ENCODE measurements around the gene PEX7. TPM values are rescaled to one million over a fixed set of nuclear protein-coding genes. Genes with fewer than 3 reads are reported as not detected.
"Not testable (repeated sequence)": the region's sequence is repeated elsewhere in the genome, so short reads cannot be mapped to it uniquely, and the experiment has no call there.

PEX7 gene
- total and polyA plus RNA-seq, 2 of the 8 experiments (the other 6 are each of a cell fraction or from before 2014, with no cell fraction given) = 6.4 to 11.0 TPM

DNA sequence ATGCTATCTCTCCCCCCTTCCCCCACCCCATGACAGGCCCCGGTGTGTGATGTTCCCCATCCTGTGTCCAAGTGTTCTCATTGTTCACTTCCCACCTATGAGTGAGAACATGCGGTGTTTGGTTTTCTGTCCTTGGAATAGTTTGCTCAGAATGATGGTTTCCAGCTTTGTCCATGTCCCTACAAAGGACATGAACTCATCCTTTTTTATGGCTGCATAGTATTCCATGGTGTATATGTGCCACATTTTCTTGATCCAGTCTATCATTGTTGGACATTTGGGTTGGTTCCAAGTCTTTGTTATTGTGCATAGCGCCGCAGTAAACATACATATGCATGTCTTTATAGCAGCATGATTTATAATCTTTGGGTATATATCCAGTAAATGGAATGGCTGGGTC, 24.1 kb downstream of the PEX7 start:
- not testable (repeated sequence) for H3K27me3 ChIP-seq (replicated peaks in 1 of 4; ENCODE audit: control insufficient read depth in 3 of 4, extremely low read depth in 1 of 4, insufficient read depth in 3 of 4, low read length in 3 of 4); FAIRE-seq; H2BK5ac ChIP-seq (ENCODE audit: low read depth, low read length)

DNA sequence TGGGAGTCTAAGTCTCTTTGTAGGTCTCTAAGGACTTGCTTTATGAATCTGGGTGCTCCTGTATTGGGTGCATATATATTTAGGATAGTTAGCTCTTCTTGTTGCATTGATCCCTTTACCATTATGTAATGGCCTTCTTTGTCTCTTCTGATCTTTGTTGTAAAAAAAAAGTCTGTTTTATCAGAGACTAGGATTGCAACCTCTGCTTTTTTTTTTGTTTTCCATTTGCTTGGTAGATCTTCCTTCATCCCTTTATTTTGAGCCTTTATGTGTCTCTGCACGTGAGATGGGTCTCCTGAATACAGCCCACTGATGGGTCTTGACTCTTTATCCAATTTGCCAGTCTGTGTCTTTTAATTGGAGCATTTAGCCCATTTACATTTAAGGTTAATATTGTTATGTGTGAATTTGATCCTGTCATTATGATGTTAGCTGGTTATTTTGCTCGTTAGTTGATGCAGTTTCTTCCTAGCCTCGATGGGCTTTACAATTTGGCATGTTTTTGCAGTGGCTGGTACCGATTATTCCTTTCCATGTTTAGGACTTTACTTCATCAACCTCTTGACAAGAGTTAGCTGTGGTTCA, 27.7 kb downstream of the PEX7 start:
- H2AFZ ChIP-seq (ENCODE audit: low read length); H3K18ac ChIP-seq (ENCODE audit: extremely low read depth, low read length); H2BK15ac ChIP-seq (ENCODE audit: low read length); H3K9ac ChIP-seq (replicated peaks in 1 of 4; ENCODE audit: extremely low read depth in 1 of 4, low read depth in 3 of 4, low read length in 3 of 4); DNase-seq (ENCODE audit: low read depth in 1 of 2, low spot score in 2 of 2); H2AK5ac ChIP-seq (ENCODE audit: low read depth, low read length); H3K4me1 ChIP-seq (replicated peaks in 1 of 4; ENCODE audit: control insufficient read depth in 3 of 4, insufficient read depth in 4 of 4, low read length in 3 of 4); H3K4me3 ChIP-seq (ENCODE audit: extremely low read depth in 1 of 4, insufficient read depth in 2 of 4, low read depth in 3 of 4, low read length in 4 of 4); H3K36me3 ChIP-seq (ENCODE audit: control insufficient read depth in 2 of 4, insufficient read depth in 4 of 4, low read length in 3 of 4); H3K4me2 ChIP-seq (ENCODE audit: insufficient read depth in 1 of 2, low read depth in 2 of 2, low read length in 2 of 2); H4K8ac ChIP-seq (ENCODE audit: extremely low read depth, insufficient read depth, low read length); CTCF ChIA-PET (ENCODE audit: partially characterized antibody); H4K5ac ChIP-seq (ENCODE audit: insufficient read length, low read depth, low read length); H3K79me1 ChIP-seq (ENCODE audit: low read depth, low read length); H2BK12ac ChIP-seq (ENCODE audit: low read depth, low read length); H3K27ac ChIP-seq (ENCODE audit: low read depth, low read length); H3K56ac ChIP-seq (replicated peaks; ENCODE audit: insufficient read length, low read depth, low read length); H3K23me2 ChIP-seq (ENCODE audit: low read depth, low read length); H3K79me2 ChIP-seq (ENCODE audit: control insufficient read depth in 1 of 2, insufficient read depth in 2 of 2, low read length in 2 of 2); H2BK5ac ChIP-seq (ENCODE audit: low read depth, low read length); H3K9me3 ChIP-seq (ENCODE audit: insufficient read depth in 2 of 2, low read depth in 1 of 2, low read length in 1 of 2); H2BK20ac ChIP-seq (ENCODE audit: low read length); H4K20me1 ChIP-seq (replicated peaks in 1 of 2; ENCODE audit: control insufficient read depth in 1 of 2, insufficient read depth in 2 of 2, low read length in 2 of 2); H2BK120ac ChIP-seq (replicated peaks; ENCODE audit: low read depth, low read length); H3K23ac ChIP-seq (ENCODE audit: insufficient read length); POLR2A ChIA-PET (ENCODE audit: partially characterized antibody); H3K27me3 ChIP-seq (replicated peaks in 1 of 4; ENCODE audit: control insufficient read depth in 3 of 4, extremely low read depth in 1 of 4, insufficient read depth in 3 of 4, low read length in 3 of 4); H3K4ac ChIP-seq (replicated peaks; ENCODE audit: insufficient read length, low read depth, low read length); FAIRE-seq; H3K14ac ChIP-seq (ENCODE audit: insufficient read length); H4K91ac ChIP-seq (replicated peaks; ENCODE audit: insufficient read length, low read length): not testable (repeated sequence)
- WGBS, 2 experiments (ENCODE audit: extremely low coverage in 1 of 2, insufficient coverage in 1 of 2, insufficient read length in 1 of 2, insufficient replicate concordance in 2 of 2, low coverage in 1 of 2, low lambda C conversion rate in 2 of 2, missing lambda C conversion rate in 1 of 2) = 97% methylated on average over 4 of the region's 4 CpGs; no CpG with 5 or more reads in 1 of the 2 experiments

More for the DNA sequence above, 24.1 kb downstream of the PEX7 start:
- H2BK12ac ChIP-seq (ENCODE audit: low read depth, low read length); POLR2A ChIA-PET (ENCODE audit: partially characterized antibody); H2BK15ac ChIP-seq (ENCODE audit: low read length); H3K36me3 ChIP-seq (ENCODE audit: control insufficient read depth in 2 of 4, insufficient read depth in 4 of 4, low read length in 3 of 4); H3K9ac ChIP-seq (replicated peaks in 1 of 4; ENCODE audit: extremely low read depth in 1 of 4, low read depth in 3 of 4, low read length in 3 of 4); H4K91ac ChIP-seq (replicated peaks; ENCODE audit: insufficient read length, low read length); H3K9me3 ChIP-seq (ENCODE audit: insufficient read depth in 2 of 2, low read depth in 1 of 2, low read length in 1 of 2); H3K27ac ChIP-seq (ENCODE audit: low read depth, low read length); H2BK20ac ChIP-seq (ENCODE audit: low read length); H3K79me2 ChIP-seq (ENCODE audit: control insufficient read depth in 1 of 2, insufficient read depth in 2 of 2, low read length in 2 of 2); H3K4me2 ChIP-seq (ENCODE audit: insufficient read depth in 1 of 2, low read depth in 2 of 2, low read length in 2 of 2); H3K4ac ChIP-seq (replicated peaks; ENCODE audit: insufficient read length, low read depth, low read length); H3K79me1 ChIP-seq (ENCODE audit: low read depth, low read length); H4K8ac ChIP-seq (ENCODE audit: extremely low read depth, insufficient read depth, low read length); H2BK120ac ChIP-seq (replicated peaks; ENCODE audit: low read depth, low read length); H3K4me3 ChIP-seq (ENCODE audit: extremely low read depth in 1 of 4, insufficient read depth in 2 of 4, low read depth in 3 of 4, low read length in 4 of 4); H4K20me1 ChIP-seq (replicated peaks in 1 of 2; ENCODE audit: control insufficient read depth in 1 of 2, insufficient read depth in 2 of 2, low read length in 2 of 2); H3K14ac ChIP-seq (ENCODE audit: insufficient read length); H3K4me1 ChIP-seq (replicated peaks in 1 of 4; ENCODE audit: control insufficient read depth in 3 of 4, insufficient read depth in 4 of 4, low read length in 3 of 4); H3K23me2 ChIP-seq (ENCODE audit: low read depth, low read length); H3K23ac ChIP-seq (ENCODE audit: insufficient read length); DNase-seq (ENCODE audit: low read depth in 1 of 2, low spot score in 2 of 2); H2AFZ ChIP-seq (ENCODE audit: low read length); H3K18ac ChIP-seq (ENCODE audit: extremely low read depth, low read length); H2AK5ac ChIP-seq (ENCODE audit: low read depth, low read length); H3K56ac ChIP-seq (replicated peaks; ENCODE audit: insufficient read length, low read depth, low read length); H4K5ac ChIP-seq (ENCODE audit: insufficient read length, low read depth, low read length): not testable (repeated sequence)
- WGBS, 2 experiments (ENCODE audit: extremely low coverage in 1 of 2, insufficient coverage in 1 of 2, insufficient read length in 1 of 2, insufficient replicate concordance in 2 of 2, low coverage in 1 of 2, low lambda C conversion rate in 2 of 2, missing lambda C conversion rate in 1 of 2) = 91% methylated on average over 3 of the region's 4 CpGs; no CpG with 5 or more reads in 1 of the 2 experiments
- CTCF ChIA-PET (ENCODE audit: partially characterized antibody) = interaction anchor here (0.8 to 4.5 kb wide), 13 partner anchors 8 to 255 kb away, joined by 3 to 36 read pairs (median 4); partner anchors contain the start of gene SLC35D3

Data from H1 (cell line).